ENCODE measurements around the gene MYO7B. TPM values are rescaled to one million over a fixed set of nuclear protein-coding genes. Genes with fewer than 3 reads are reported as not detected.

Gene MYO7B
- total RNA-seq, 1 donor from 2014 or later: not detected

GRCh38 chr2:127609031-127609751 lies 73.7 kb downstream of the MYO7B start:
- no peaks in the 10 kb centered on the region for H3K36me3 ChIP-seq (ENCODE audit: control insufficient read depth, insufficient read depth, low read length)
- H3K27me3 ChIP-seq (ENCODE audit: control insufficient read depth, insufficient read depth, low read length): no peaks in the 10 kb centered on the region
- TF ChIP-seq CTCF (IDR thresholded peaks at IDR 0.05; ENCODE audit: insufficient read depth, low read length, severe bottlenecking): no peak
- FAIRE-seq (no peak), DNase-seq (ENCODE audit: low read depth) (no peak)
- no peak overlapping the region for H3K4me3 ChIP-seq (ENCODE audit: low read depth, low read length)

- FAIRE-seq: no peak
These were observed 74.3 kb downstream of the MYO7B start for GRCh38 chr2:127609818-127610217.

GRCh38 chr2:127610561-127610960 lies 75.1 kb downstream of the MYO7B start:
- DNase-seq (ENCODE audit: low read depth) (no peak), FAIRE-seq (no peak)
- Histone ChIP-seq H3K4me3 (ENCODE audit: low read depth, low read length) (no peak overlapping the region), H3K27me3 (ENCODE audit: control insufficient read depth, insufficient read depth, low read length) (no peaks in the 10 kb centered on the region), H3K36me3 (ENCODE audit: control insufficient read depth, insufficient read depth, low read length) (no peaks in the 10 kb centered on the region)
- TF ChIP-seq CTCF (IDR thresholded peaks at IDR 0.05; ENCODE audit: insufficient read depth, low read length, severe bottlenecking): no peak

More at GRCh38 chr2:127609818-127610217, 74.3 kb downstream of the MYO7B start:
- no peaks in the 10 kb centered on the region for H3K36me3 ChIP-seq (ENCODE audit: control insufficient read depth, insufficient read depth, low read length)
- DNase-seq (ENCODE audit: low read depth): no peak
- no peak overlapping the region for H3K4me3 ChIP-seq (ENCODE audit: low read depth, low read length)
- H3K27me3 ChIP-seq (ENCODE audit: control insufficient read depth, insufficient read depth, low read length): no peaks in the 10 kb centered on the region
- TF ChIP-seq CTCF (IDR thresholded peaks at IDR 0.05; ENCODE audit: insufficient read depth, low read length, severe bottlenecking): no peak

- no peak for FAIRE-seq
- Histone ChIP-seq H3K36me3 (ENCODE audit: control insufficient read depth, insufficient read depth, low read length) (no peaks in the 10 kb centered on the region), H3K27me3 (ENCODE audit: control insufficient read depth, insufficient read depth, low read length) (no peaks in the 10 kb centered on the region), H3K4me3 (ENCODE audit: low read depth, low read length) (no peak overlapping the region)
- no peak for TF ChIP-seq CTCF (IDR thresholded peaks at IDR 0.05; ENCODE audit: insufficient read depth, low read length, severe bottlenecking)
- DNase-seq (ENCODE audit: low read depth): no peak
These were observed 75.8 kb downstream of the MYO7B start for GRCh38 chr2:127611076-127611925.

GRCh38 chr2:127612111-127612822 lies 76.8 kb downstream of the MYO7B start:
- TF ChIP-seq CTCF (IDR thresholded peaks at IDR 0.05; ENCODE audit: insufficient read depth, low read length, severe bottlenecking): no peak
- FAIRE-seq (no peak), DNase-seq (ENCODE audit: low read depth) (no peak)
- Histone ChIP-seq H3K4me3 (ENCODE audit: low read depth, low read length) (no peak overlapping the region), H3K27me3 (ENCODE audit: control insufficient read depth, insufficient read depth, low read length) (no peaks in the 10 kb centered on the region), H3K36me3 (ENCODE audit: control insufficient read depth, insufficient read depth, low read length) (no peaks in the 10 kb centered on the region)
